GM12892 (cell line): ENCODE data around the gene TIMM44.

ENCODE experiments used
- POLR2A ChIP-seq: IDR thresholded peaks from 2 replicates; pipeline ENCODE4 v1.6.1; 2011; ENCODE audit warnings: low read depth, low read length, control low read depth
- POLR2AphosphoS5 ChIP-seq: IDR thresholded peaks from 2 replicates; pipeline ENCODE4 v1.6.1; 2011; ENCODE audit warnings: low read depth, low read length, control low read depth

- no peak for TF ChIP-seq POLR2AphosphoS5
- no peak for TF ChIP-seq POLR2A
These were observed 38.6 kb upstream of the TIMM44 start for GRCh38 chr19:7982103-7982502.
